Measurements from ENCODE around the gene STS. TPM values are rescaled to one million over a fixed set of nuclear protein-coding genes. Genes with fewer than 3 reads are reported as not detected.

STS gene, protein sequence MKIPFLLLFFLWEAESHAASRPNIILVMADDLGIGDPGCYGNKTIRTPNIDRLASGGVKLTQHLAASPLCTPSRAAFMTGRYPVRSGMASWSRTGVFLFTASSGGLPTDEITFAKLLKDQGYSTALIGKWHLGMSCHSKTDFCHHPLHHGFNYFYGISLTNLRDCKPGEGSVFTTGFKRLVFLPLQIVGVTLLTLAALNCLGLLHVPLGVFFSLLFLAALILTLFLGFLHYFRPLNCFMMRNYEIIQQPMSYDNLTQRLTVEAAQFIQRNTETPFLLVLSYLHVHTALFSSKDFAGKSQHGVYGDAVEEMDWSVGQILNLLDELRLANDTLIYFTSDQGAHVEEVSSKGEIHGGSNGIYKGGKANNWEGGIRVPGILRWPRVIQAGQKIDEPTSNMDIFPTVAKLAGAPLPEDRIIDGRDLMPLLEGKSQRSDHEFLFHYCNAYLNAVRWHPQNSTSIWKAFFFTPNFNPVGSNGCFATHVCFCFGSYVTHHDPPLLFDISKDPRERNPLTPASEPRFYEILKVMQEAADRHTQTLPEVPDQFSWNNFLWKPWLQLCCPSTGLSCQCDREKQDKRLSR
- 1.6 and 2.2 TPM in 2 replicates for total RNA-seq

DNA sequence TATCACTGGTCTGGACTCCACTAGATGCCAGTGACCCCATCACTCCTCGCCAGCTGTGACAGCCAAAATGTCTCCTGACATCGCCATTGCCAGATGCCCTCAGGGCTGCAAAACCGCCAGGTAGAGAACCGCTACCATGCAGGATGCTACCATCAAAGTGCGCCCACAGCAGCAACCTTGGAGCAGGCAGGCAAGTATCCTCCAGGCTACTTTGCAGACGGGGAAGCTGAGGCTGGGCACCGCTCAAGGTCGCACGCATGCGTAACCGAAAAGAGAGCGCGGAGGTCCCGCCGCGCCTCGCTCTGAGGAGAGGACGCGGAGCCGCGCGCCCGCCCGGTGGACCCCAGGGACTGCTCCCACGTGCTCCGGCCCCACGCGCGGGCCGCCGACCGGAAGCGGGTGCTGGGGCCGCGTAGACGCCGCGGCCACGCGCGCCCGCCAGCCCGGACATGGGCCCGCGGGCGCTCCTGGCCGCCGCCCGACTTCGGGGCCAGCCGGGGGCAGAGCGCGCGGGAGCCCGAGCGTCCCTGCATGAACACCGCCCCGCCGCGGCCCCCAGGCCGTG, at the start of gene STS:
STS (plus strand) TSS at position 300 of the 565 bp plus-strand sequence. CDS start 105,488 bp downstream, outside the sequence.
- TF ChIP-seq, protein P1, sequence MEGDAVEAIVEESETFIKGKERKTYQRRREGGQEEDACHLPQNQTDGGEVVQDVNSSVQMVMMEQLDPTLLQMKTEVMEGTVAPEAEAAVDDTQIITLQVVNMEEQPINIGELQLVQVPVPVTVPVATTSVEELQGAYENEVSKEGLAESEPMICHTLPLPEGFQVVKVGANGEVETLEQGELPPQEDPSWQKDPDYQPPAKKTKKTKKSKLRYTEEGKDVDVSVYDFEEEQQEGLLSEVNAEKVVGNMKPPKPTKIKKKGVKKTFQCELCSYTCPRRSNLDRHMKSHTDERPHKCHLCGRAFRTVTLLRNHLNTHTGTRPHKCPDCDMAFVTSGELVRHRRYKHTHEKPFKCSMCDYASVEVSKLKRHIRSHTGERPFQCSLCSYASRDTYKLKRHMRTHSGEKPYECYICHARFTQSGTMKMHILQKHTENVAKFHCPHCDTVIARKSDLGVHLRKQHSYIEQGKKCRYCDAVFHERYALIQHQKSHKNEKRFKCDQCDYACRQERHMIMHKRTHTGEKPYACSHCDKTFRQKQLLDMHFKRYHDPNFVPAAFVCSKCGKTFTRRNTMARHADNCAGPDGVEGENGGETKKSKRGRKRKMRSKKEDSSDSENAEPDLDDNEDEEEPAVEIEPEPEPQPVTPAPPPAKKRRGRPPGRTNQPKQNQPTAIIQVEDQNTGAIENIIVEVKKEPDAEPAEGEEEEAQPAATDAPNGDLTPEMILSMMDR (conservative IDR thresholded peaks at IDR 0.05; ENCODE audit: low read depth, low read length), result no peak
- H3K4me3 ChIP-seq (ENCODE audit: low read depth, low read length), result peak within 1 kb of the TSS; percentile 89
- no peak for DNase-seq (ENCODE audit: low read depth)

DNA sequence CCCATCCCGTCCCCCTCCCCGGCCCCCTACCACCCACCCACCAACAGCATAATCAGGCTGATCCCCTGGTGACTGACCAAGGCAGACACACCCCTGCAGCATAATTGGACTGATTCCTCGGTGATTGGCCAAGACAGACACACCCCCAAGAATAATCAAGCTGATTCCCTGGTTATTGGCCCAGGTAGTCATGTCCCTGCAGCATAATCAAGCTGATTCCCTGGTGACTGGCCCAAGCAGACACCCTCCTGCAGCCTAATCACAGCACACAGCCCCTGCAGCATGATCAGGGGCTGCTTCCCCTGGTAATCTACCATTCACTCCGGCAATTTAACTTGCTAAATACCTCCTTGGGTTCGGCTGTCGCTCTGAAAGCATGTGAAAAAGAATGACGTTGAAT, 47.5 kb upstream of the STS start:
- no peak overlapping the region for H3K4me3 ChIP-seq (ENCODE audit: low read depth, low read length)
- TF ChIP-seq, protein P1 (conservative IDR thresholded peaks at IDR 0.05; ENCODE audit: low read depth, low read length), result no peak
- DNase-seq (ENCODE audit: low read depth), result no peak

DNA sequence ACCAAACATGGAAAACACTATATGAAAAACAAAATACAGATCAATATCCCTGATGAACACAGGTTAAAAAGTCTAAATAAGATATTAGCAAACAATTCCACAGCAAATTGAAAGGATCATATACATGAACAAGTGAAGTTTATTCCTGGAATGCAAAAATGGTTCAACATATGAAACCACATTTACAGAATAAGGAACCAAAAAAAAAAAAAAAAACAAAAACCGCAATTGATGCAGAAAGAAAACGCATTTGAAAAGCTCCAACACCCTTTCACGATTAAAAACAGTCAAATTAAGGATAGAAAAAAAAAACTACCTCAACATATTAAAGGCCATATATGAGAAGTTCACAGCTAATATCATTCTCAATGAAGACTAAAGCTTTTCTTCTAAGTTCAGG, 45.4 kb upstream of the STS start:
- DNase-seq (ENCODE audit: low read depth), result no peak
- H3K4me3 ChIP-seq (ENCODE audit: low read depth, low read length), result no peak overlapping the region
- TF ChIP-seq, protein P1 (conservative IDR thresholded peaks at IDR 0.05; ENCODE audit: low read depth, low read length), result no peak

DNA sequence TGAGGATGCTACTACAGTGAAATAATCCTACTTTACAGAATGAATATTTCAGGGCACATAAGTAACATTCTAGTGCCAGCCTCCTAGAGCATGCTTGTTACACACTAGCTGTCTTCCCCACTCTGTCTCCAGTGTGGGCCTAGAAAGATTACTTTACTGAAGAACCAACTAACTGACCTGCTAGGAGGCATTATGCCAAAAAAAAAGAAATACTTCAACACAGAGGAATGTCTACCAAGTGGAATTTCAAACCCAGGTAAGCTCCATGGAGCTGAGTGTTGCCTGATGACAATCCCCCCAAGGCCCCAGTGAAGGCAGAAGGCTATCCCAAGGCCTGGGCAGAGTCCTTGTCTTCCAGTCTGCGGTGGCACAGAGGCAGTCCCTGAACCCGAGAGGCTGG, 40.9 kb upstream of the STS start:
- no peak for DNase-seq (ENCODE audit: low read depth)
- H3K4me3 ChIP-seq (ENCODE audit: low read depth, low read length), result no peak overlapping the region
- TF ChIP-seq, protein P1 (conservative IDR thresholded peaks at IDR 0.05; ENCODE audit: low read depth, low read length), result no peak

GRCh38 chrX:7108030-7108429, 39.5 kb upstream of the STS start:
- no peak for DNase-seq (ENCODE audit: low read depth)
- no peak overlapping the region for H3K4me3 ChIP-seq (ENCODE audit: low read depth, low read length)
- TF ChIP-seq, protein P1 (conservative IDR thresholded peaks at IDR 0.05; ENCODE audit: low read depth, low read length), result no peak

DNA sequence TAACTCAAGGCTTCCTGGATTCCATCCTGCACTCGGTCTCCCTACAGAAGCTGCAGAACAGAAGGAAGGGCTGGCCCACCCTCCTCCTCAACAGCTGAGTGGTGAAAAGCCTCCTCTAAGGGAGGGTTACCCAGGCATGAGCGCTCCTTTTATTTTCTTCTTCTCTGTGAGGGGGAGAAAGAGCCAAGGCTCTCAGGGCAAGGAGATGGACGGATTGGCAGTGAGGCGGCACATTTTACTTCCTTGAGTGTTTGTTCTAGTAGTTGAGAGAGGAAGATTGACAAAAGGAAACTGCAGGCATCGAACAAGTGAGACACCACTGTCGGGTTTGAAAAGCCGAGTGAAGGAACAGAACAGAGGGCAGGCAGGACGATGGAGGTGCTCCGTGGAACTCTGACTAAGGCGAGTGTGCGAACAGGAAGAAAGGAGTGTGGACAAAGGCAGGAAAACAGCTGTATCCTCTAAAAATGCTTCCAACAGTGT, 38.4 kb upstream of the STS start:
- H3K4me3 ChIP-seq (ENCODE audit: low read depth, low read length), result no peak overlapping the region
- TF ChIP-seq, protein P1 (conservative IDR thresholded peaks at IDR 0.05; ENCODE audit: low read depth, low read length), result no peak
- DNase-seq (ENCODE audit: low read depth), result no peak

Data from epithelial cell of proximal tubule (primary cell).